ENCODE measurements around the gene CLDN9.

The CLDN9 gene

DNA sequence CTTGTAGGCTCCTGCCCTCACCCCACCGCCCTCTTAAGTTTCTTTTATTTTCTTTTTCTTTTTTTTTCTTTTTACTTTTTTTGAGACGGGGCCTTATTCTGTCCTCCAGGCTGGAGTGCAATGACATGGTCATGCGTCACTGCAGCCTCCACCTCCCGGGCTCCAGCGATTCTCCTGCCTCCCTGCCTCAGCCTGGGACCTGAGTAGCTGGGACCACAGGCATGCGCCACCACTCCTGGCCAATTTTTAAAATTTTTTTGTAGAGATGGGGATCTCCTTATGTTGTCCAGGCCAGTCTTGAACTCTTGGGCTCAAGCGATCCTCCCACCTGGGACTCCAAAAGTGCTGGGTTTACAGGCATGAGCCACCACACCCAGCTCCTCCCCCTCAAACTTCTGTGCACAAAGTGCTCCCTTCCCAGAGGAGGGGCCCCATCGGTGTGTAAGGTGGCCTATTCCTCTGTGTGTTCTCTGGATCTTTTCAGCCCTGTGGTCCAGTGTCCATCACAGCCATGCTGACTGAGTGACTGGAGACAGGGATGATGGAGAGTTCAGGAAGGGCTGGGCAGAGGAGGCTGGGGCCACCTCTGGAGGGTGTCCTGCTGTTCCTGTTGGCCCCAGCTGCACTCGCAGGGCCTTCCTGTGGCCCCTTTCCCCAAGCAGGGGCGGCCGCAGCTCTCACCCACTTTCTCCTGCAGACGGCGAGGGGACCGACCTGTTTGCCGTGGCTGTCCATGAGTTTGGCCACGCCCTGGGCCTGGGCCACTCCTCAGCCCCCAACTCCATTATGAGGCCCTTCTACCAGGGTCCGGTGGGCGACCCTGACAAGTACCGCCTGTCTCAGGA, 43.8 kb downstream of the CLDN9 start:
- no peak for DNase-seq (ENCODE audit: low read depth)

DNA sequence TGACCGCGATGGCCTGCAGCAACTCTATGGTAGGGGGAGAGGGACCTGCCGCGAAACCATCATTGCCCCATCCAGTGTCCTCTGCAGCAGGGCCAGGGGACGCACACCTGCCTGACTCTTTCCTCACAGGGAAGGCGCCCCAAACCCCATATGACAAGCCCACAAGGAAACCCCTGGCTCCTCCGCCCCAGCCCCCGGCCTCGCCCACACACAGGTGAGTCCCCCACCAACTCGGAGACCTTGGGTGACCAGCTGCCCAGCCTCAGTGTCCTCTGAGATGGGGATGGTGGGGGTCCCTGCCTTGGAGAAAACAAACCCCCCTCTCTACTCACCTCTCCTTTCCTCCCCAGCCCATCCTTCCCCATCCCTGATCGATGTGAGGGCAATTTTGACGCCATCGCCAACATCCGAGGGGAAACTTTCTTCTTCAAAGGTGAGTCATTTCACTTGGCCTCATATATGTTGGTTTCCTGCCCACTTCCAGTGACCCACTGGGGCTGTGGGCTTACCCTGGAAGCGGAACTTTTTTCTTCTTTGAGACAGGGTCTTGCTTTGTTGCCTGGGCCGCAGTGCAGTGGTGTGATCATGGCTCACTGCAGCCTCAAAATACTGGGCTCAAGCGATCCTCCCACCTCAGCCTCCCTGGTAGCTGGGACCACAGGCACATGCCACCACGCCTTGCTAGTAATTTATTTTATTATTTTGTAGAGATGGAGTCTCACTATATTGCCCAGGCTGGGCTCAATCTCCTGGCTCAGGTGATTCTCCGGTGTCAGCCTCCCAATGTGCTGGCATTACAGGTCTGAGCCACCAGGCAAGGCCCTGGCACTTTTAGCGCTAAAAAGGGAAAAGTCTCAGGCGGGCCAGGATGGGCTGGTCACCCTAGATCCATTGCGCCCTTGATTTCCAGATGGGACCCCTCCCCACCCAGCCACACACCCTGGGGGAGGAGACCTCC, 44.7 kb downstream of the CLDN9 start:
- DNase-seq (ENCODE audit: low read depth), result no peak

DNA sequence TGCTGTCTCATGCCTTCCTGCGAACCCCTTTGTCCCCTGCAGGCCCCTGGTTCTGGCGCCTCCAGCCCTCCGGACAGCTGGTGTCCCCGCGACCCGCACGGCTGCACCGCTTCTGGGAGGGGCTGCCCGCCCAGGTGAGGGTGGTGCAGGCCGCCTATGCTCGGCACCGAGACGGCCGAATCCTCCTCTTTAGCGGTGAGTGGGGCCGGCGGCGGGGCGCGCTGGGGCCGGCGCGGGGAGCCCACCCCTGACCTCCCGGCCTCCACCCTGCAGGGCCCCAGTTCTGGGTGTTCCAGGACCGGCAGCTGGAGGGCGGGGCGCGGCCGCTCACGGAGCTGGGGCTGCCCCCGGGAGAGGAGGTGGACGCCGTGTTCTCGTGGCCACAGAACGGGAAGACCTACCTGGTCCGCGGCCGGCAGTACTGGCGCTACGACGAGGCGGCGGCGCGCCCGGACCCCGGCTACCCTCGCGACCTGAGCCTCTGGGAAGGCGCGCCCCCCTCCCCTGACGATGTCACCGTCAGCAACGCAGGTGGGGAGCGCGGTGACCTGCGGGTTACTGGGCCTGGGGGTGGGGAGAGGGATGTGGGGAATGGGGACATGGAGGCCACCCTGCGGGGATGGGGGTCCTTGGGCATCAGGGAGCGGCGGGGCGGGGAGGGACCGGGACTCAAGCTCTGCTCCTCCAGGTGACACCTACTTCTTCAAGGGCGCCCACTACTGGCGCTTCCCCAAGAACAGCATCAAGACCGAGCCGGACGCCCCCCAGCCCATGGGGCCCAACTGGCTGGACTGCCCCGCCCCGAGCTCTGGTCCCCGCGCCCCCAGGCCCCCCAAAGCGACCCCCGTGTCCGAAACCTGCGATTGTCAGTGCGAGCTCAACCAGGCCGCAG, 45.7 kb downstream of the CLDN9 start:
- DNase-seq (ENCODE audit: low read depth), result no peak

DNA sequence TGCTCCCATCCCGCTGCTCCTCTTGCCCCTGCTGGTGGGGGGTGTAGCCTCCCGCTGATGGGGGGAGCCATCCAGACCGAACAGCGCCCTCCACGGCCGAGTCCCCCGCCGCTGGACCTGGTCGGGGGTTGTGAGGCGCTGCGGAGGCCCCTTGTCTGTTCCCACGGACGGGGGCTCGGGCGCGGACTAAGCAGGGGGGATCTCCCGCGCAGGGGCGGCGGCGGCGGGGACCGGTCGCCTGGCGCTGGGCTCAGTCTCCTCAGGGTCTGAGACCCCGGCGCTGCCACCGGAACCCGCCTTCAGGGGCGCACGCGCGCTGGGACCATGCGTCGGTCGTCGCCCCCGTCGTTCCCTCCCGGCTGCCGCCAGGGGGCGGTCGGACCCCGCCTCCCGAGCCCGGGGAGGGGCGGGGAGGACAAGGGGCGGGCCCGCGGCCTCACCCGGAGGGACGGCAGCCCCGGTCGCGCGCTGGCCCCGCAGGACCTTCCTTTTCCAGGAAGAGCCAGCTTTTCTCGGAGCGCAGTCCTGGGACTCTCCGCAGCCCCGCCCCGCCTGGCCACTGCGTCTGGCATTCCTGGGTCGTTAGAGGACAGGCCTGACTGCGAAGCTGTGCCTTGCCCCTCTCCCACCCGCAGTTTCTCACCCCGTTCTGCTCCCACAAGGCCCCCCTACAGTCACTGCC, 46.5 kb downstream of the CLDN9 start:
- DNase-seq (ENCODE audit: low read depth), result peak; percentile 84

DNA sequence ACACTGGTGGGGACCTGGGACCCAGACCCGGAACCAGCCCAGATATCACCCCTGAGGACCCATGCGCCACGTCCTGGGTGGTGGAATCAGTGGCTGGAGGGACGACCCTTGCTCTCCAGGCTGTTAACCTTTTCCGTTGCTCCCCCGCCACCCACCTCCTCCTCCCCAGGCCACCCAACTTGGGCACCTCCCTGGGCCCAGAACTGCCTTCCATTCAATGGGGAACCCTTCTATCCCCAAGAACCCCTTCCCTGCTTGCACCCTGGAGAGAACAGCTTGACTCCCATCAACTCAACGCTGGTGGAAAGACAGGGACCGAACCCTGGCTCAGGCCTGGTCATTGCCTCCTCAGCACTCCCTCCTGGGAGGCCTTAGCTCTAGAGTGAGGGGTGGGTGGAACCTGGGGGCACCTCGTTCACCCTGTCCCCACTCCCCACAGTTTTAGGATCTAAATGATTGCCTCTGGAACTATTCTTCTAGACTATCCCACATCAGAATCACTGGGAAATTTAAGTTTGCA, 47.1 kb downstream of the CLDN9 start:
- DNase-seq (ENCODE audit: low read depth), result no peak

DNA sequence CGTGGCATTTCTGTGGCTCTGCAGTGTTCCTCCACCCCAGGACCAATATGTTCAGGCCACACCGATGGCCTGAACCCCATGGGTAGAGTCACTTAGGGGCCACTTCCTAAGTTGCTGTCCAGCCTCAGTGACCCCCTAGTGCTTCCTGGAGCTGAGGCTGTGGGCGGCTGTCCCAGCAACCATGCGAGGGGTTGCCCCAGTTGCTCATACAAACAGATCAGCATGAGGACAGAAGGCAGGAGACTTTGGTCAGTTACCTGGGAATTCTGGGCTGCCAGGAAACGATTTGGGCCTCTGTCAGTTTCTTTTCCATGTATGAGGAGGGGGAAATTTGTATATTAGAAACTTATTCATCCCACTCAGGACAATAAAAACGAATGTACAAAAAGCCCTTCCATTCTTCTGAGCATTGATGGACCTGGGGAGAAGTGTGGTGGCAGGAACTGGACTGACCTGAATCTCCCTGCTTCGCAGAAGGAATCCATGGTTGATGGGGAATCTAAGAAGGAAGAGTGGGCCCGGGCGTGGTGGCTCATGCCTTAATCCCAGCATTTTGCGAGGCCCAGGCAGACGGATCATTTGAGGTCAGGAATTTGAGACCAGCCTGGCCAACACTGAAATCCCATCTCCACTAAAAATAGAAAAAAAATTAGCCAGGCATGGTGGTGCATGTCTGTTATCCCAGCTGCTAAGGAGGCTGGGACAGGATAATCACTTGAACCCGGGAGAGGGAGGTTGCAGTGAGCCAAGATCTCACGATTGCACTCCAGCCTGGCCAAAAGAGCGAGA, 47.8 kb downstream of the CLDN9 start:
- no peak for DNase-seq (ENCODE audit: low read depth)

DNA sequence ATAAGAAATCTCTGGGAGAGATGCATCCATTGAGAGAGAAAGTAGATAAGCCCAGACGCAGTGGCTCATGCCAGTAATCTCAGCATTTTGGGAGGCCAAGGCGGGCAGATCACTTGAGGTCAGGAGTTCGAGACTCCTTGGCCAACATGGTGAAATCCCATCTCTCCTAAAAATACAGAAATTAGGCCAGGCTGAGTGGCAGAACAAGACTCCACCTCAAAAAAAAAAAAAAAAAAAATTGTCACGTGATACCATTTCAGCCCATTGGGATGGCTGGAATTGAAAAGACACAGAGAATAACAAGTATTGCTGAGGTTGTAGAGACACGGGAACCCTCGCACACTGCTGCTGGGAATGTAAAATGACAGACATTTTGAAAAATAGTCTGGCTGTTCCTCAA, 49.8 kb downstream of the CLDN9 start:
- DNase-seq (ENCODE audit: low read depth), result no peak

DNA sequence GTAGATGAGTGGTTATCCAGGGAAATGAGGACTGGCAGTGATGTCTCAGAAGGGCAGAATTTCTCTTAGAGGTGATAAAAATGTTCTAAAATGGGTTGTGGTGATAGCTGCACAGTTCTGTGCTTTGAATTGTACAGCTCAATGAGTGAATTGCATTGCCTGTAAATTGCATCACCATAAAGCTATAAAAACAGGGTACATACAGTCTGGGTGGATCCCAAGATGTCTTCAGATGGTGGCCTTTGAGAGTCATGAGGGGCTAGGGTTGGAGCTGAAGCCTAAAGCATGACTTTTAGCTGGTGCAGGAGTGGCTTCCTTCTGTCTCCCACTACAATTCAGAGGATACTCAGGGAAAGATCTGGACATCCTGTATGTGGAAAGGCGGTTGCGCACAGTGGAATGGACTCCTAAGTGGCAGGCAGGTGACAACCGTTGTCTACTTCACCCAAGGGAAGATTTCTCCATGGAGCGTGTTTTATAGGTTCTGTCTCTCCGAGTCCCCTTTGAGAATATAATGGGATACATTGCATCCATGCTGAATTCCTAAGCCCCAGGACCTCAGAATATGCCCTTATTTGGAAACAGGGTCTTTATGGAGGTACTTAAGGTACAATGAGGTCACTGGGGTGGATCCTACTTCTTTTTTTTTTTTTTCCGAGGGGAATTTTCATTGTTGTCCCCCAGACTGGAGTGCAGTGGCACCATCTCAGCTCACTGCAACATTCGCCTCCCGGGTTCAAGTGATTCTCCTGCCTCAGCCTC, 51.1 kb downstream of the CLDN9 start:
- no peak for DNase-seq (ENCODE audit: low read depth)

All from activated T-cell treated with anti-CD3 and anti-CD28 coated beads for 24 hours (primary cell).